ENCODE measurements around the gene TXLNA. TPM values are rescaled to one million over a fixed set of nuclear protein-coding genes. Genes with fewer than 3 reads are reported as not detected.
A peak's percentile ranks its signal among the peaks of the same experiment; 100 is the strongest.

The TXLNA gene
- total RNA-seq, 8 experiments from 2014 or later: 35.0 to 98.3 (median 60.4) TPM

- 63 to 100% (median 93%) methylated on average over 2 to 5 of the region's 8 CpGs; no CpG with 5 or more reads in 3 of the 10 experiments for WGBS, 10 experiments
- H3K27ac ChIP-seq: no peak overlapping the region
- H3K4me1 ChIP-seq (replicated peaks in 1 of 2): peaks cover 7% of the 10 kb centered on the region in 2 donors
- no peak for ATAC-seq (replicated peaks in 6 of 8)
- in situ Hi-C loops (cut with MboI; ENCODE audit: low pct_unique_long_range_greater_than_20kb in 2 of 9, low sequenced_read_pairs in 9 of 9, unreplicated experiment in 9 of 9): no loop called here
- H3K4me3 ChIP-seq: no peak overlapping the region
Observed at GRCh38 chr1:32192220-32192948, 12.9 kb downstream of the TXLNA start.

- no peak for ATAC-seq (replicated peaks in 6 of 8)
- Histone ChIP-seq H3K27ac (no peak overlapping the region), H3K4me3 (no peak overlapping the region), H3K4me1 (replicated peaks in 1 of 2) (peaks cover 33% of the 10 kb centered on the region in 2 donors)
- WGBS, 10 experiments: 80 to 100% (median 98%) methylated on average over 1 to 4 of the region's 6 CpGs; no CpG with 5 or more reads in 4 of the 10 experiments
- in situ Hi-C loops (cut with MboI; ENCODE audit: low pct_unique_long_range_greater_than_20kb in 2 of 9, low sequenced_read_pairs in 9 of 9, unreplicated experiment in 9 of 9): no loop called here
Observed at GRCh38 chr1:32194984-32195383, 15.5 kb downstream of the TXLNA start.

GRCh38 chr1:32195531-32195930, 16.1 kb downstream of the TXLNA start:
- WGBS, 10 experiments: 20 to 100% (median 95%) methylated on average over 1 to 3 of the region's 3 CpGs; no CpG with 5 or more reads in 2 of the 10 experiments

GRCh38 chr1:32195972-32196823, 16.7 kb downstream of the TXLNA start:
- H3K27ac ChIP-seq: no peak overlapping the region
- H3K4me1 ChIP-seq (replicated peaks in 1 of 2): peaks cover 33 to 34% of the 10 kb centered on the region in 2 donors
- in situ Hi-C loops (cut with MboI; ENCODE audit: low pct_unique_long_range_greater_than_20kb in 2 of 9, low sequenced_read_pairs in 9 of 9, unreplicated experiment in 9 of 9): no loop called here
- ATAC-seq (replicated peaks in 6 of 8): no peak
- H3K4me3 ChIP-seq: no peak overlapping the region

More at GRCh38 chr1:32195531-32195930, 16.1 kb downstream of the TXLNA start:
- in situ Hi-C loops (cut with MboI; ENCODE audit: low pct_unique_long_range_greater_than_20kb in 2 of 9, low sequenced_read_pairs in 9 of 9, unreplicated experiment in 9 of 9): no loop called here
- Histone ChIP-seq H3K27ac (no peak overlapping the region), H3K4me1 (replicated peaks in 1 of 2) (peaks cover 33% of the 10 kb centered on the region in 2 donors), H3K4me3 (no peak overlapping the region)
- no peak for ATAC-seq (replicated peaks in 6 of 8)

GRCh38 chr1:32197074-32197473, 17.6 kb downstream of the TXLNA start:
- no peak for ATAC-seq (replicated peaks in 6 of 8)
- WGBS, 10 experiments: 63 to 100% (median 80%) methylated on average over 1 of the region's 1 CpG; no CpG with 5 or more reads in 7 of the 10 experiments
- Histone ChIP-seq H3K27ac (peak overlapping the region in 1 of 2 donors; percentile 70), H3K4me1 (replicated peaks in 1 of 2) (peaks cover 42 to 43% of the 10 kb centered on the region in 2 donors), H3K4me3 (no peak overlapping the region)
- in situ Hi-C loops (cut with MboI; ENCODE audit: low pct_unique_long_range_greater_than_20kb in 2 of 9, low sequenced_read_pairs in 9 of 9, unreplicated experiment in 9 of 9): no loop called here

DNA sequence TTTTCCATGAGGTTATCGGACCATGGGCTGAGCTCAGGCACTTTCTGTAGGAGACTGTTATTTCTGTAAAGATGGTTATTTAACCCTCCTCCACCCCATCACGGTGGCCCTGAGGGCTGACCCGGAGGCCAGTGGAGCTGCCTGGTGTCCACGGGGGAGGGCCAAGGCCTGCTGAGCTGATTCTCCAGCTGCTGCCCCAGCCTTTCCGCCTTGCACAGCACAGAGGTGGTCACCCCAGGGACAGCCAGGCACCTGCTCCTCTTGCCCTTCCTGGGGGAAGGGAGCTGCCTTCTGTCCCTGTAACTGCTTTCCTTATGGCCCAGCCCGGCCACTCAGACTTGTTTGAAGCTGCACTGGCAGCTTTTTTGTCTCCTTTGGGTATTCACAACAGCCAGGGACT, 18.4 kb downstream of the TXLNA start:
- no peak for ATAC-seq (replicated peaks in 6 of 8)
- in situ Hi-C loops (cut with MboI; ENCODE audit: low pct_unique_long_range_greater_than_20kb in 2 of 9, low sequenced_read_pairs in 9 of 9, unreplicated experiment in 9 of 9): no loop called here
- no peak overlapping the region for H3K4me3 ChIP-seq
- 47 to 100% (median 56%) methylated on average over 1 to 6 of the region's 6 CpGs; no CpG with 5 or more reads in 2 of the 10 experiments for WGBS, 10 experiments
- H3K4me1 ChIP-seq (replicated peaks in 1 of 2): peaks cover 42 to 44% of the 10 kb centered on the region in 2 donors
- H3K27ac ChIP-seq: peak overlapping the region; percentile 70 to 91

DNA sequence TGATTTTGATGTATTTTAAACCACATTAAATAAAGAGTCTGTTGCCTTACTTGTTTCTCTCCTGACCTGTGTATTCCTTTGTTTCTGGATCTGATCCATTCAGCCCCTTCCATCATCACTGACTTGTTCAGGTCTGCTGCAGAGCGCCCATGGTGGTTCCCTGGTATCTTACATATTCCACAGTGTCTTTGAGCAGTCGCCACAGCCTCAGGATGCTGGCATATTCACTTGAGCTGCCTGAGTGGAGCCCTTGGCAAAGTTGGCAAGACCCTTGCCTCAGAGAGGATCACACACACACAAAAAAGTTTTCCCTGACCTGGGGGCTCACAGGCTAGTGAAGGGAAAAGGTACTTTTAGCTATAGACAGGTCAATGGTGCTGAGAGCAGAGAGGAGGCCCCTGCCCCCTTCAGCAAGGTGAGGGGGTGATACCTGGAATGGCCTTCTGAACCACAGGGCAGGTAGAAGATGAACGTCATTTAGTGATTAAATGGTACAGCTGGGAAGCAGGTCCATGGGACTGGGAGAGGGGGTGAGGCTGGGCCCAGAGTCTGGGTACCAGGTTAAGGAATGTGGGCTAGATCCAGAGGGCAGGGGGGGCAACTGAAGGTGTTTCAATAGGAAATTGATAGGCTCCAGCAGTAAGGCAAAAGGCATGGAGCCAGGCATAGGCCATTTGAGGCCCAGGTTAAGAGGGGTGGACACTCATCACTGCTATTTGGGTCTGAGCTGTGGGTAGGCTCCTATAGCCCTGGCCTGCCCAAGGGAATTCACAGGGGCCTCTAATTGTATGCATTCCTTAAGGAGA, 19.0 kb downstream of the TXLNA start:
- in situ Hi-C loops (cut with MboI; ENCODE audit: low pct_unique_long_range_greater_than_20kb in 2 of 9, low sequenced_read_pairs in 9 of 9, unreplicated experiment in 9 of 9): no loop called here
- H3K27ac ChIP-seq: peak overlapping the region; percentile 70 to 91
- H3K4me1 ChIP-seq (replicated peaks in 1 of 2): peaks cover 42 to 44% of the 10 kb centered on the region in 2 donors
- ATAC-seq (replicated peaks in 6 of 8): no peak
- no peak overlapping the region for H3K4me3 ChIP-seq
- 17 to 100% (median 90%) methylated on average over 1 to 3 of the region's 3 CpGs; no CpG with 5 or more reads in 1 of the 10 experiments for WGBS, 10 experiments

- peak overlapping the region; percentile 70 to 91 for H3K27ac ChIP-seq
- 43 to 71% (median 60%) methylated on average over 1 to 4 of the region's 4 CpGs; no CpG with 5 or more reads in 4 of the 10 experiments for WGBS, 10 experiments
- no peak for ATAC-seq (replicated peaks in 6 of 8)
- peaks cover 42 to 44% of the 10 kb centered on the region in 2 donors for H3K4me1 ChIP-seq (replicated peaks in 1 of 2)
- peak overlapping the region in 4 of 5 donors; percentile 37 to 47 (median 41) for H3K4me3 ChIP-seq
- in situ Hi-C loops (cut with MboI; ENCODE audit: low pct_unique_long_range_greater_than_20kb in 2 of 9, low sequenced_read_pairs in 9 of 9, unreplicated experiment in 9 of 9): no loop called here
Observed at GRCh38 chr1:32199043-32199716, 19.7 kb downstream of the TXLNA start.

DNA sequence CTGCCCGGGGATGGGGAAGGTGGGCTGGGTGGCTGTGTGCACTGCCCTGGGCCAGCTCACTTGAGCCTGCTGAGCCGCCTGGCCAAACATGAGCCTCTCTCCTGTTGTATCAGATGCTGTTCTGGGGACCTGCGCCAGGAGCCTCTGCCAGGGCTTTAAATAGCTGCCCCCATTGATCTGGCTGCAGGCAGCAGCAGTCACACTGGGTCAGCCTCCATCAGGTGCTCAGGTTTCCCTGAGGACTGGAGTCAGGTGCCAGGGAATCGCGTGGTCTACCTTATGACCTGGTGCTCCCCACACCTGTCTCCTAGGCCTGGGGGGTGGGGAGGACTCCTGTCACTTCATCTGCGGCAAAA, 20.2 kb downstream of the TXLNA start:
- peak overlapping the region; percentile 70 to 91 for H3K27ac ChIP-seq
- in situ Hi-C loops (cut with MboI; ENCODE audit: low pct_unique_long_range_greater_than_20kb in 2 of 9, low sequenced_read_pairs in 9 of 9, unreplicated experiment in 9 of 9): no loop called here
- H3K4me3 ChIP-seq: peak overlapping the region; percentile 37 to 47 (median 41)
- WGBS, 10 experiments: 0 to 100% (median 29%) methylated on average over 1 to 4 of the region's 6 CpGs; no CpG with 5 or more reads in 4 of the 10 experiments
- peaks cover 42 to 44% of the 10 kb centered on the region in 2 donors for H3K4me1 ChIP-seq (replicated peaks in 1 of 2)
- peak in 5 of 8 experiments; percentile 0 to 5 (median 2) for ATAC-seq (replicated peaks in 6 of 8)

DNA sequence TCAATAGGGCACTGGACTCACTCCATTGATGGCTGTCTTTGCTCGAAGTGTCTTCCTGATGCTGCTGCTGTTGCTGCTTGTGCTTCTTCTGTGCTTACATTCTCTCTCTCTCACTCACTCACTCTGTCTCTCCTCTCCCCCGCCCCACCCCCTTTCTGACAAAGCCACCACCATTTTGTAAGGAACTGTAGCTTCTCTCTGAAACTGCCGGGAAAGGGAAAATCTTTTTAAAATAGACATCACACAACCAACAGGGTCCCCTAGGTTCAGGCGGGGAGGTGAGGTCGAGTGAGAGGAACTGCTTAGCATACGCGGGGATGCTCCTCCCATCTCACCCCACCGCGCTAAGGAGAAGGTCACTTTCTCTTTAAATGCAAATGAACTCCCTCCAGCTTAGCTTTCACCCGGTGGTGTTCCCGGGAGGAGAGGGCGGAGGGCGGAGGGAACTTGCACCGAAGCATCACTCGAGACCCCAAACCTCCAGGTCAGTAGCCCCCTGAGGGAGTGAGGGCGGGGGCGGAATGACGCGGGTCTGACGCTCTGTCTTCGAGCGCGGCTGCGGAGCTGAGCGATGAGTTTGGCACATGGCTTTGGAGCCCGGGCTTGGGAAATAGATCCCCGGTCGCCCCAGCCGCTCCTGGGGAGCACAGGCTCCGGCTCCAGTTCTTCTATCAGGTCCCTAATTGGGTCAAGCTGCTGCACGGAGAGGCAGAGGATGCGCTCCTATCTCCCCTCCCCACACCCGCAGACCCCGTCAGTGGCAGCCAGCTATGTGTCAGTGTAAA, 20.9 kb downstream of the TXLNA start, which contains the start of gene CCDC28B:
Gene CCDC28B (plus strand): TSS at position 370 of the 785 bp plus-strand sequence. CDS start 1,341 bp downstream, outside the sequence.
- in situ Hi-C loops (cut with MboI; ENCODE audit: low pct_unique_long_range_greater_than_20kb in 2 of 9, low sequenced_read_pairs in 9 of 9, unreplicated experiment in 9 of 9): no loop called here
- peak within 1 kb of the TSS; percentile 70 to 91 for H3K27ac ChIP-seq
- peaks cover 44 to 45% of the 10 kb centered on the region in 2 donors for H3K4me1 ChIP-seq (replicated peaks in 1 of 2)
- WGBS, 10 experiments: 0 to 20% (median 1%) methylated on average over 1 to 23 of the region's 34 CpGs; no CpG with 5 or more reads in 3 of the 10 experiments
- peak within 1 kb of the TSS; percentile 37 to 47 (median 41) for H3K4me3 ChIP-seq
- ATAC-seq (replicated peaks in 6 of 8): peak; percentile 40 to 79 (median 74)

- H3K4me3 ChIP-seq: peak overlapping the region; percentile 37 to 47 (median 41)
- peak; percentile 25 to 51 (median 43) for ATAC-seq (replicated peaks in 6 of 8)
- H3K4me1 ChIP-seq (replicated peaks in 1 of 2): peaks cover 46 to 47% of the 10 kb centered on the region in 2 donors
- in situ Hi-C loops (cut with MboI; ENCODE audit: low pct_unique_long_range_greater_than_20kb in 2 of 9, low sequenced_read_pairs in 9 of 9, unreplicated experiment in 9 of 9): no loop called here
- 0 to 60% (median 9%) methylated on average over 1 to 11 of the region's 26 CpGs; no CpG with 5 or more reads in 2 of the 10 experiments for WGBS, 10 experiments
- peak overlapping the region; percentile 70 to 91 for H3K27ac ChIP-seq
Observed at GRCh38 chr1:32201011-32201855, 21.8 kb downstream of the TXLNA start.

Data from motor neuron (in vitro differentiated cells).